ENCODE data around the gene IBA57.
A peak's percentile ranks its signal among the peaks of the same experiment; 100 is the strongest.

The IBA57 gene

GRCh38 chr1:228147768-228148167, 17.8 kb upstream of the IBA57 start:
- 92% methylated on average over 4 of the region's 4 CpGs for WGBS
- peak overlapping the region; percentile 54 for H3K9ac ChIP-seq (ENCODE audit: low read length)

GRCh38 chr1:228148196-228148861, 17.3 kb upstream of the IBA57 start:
- Histone ChIP-seq H3K27me3 (ENCODE audit: control insufficient read depth in 1 of 2, insufficient read depth in 1 of 2, low read length in 2 of 2) (no peaks in the 10 kb centered on the region), H2BK12ac (ENCODE audit: low read length in 2 of 2) (no peak overlapping the region), H4K8ac (ENCODE audit: low read length) (peak overlapping the region; percentile 8), H3K4me3 (ENCODE audit: insufficient read depth in 1 of 2, low read depth in 1 of 2, low read length in 2 of 2) (no peak overlapping the region), H2BK120ac (ENCODE audit: low read depth, low read length) (no peak overlapping the region), H3K27ac (ENCODE audit: low read length, poor library complexity, severe bottlenecking) (no peak overlapping the region), H3K9ac (ENCODE audit: low read length) (peak overlapping the region; percentile 54), H2AFZ (ENCODE audit: low read depth, low read length) (no peak overlapping the region), H3K18ac (ENCODE audit: low read depth in 1 of 2, low read length in 2 of 2) (no peak overlapping the region), H3K4me2 (ENCODE audit: low read length, poor library complexity, severe bottlenecking) (no peak overlapping the region), H2AK5ac (ENCODE audit: low read length, severe bottlenecking) (no peak overlapping the region), H3K4ac (ENCODE audit: low read depth in 1 of 2, low read length in 2 of 2) (no peak overlapping the region), H4K91ac (ENCODE audit: low read length) (peak overlapping the region; percentile 36), H3K79me1 (replicated peaks; ENCODE audit: low read length, poor library complexity, severe bottlenecking) (peaks cover 44% of the 10 kb centered on the region), H2BK15ac (ENCODE audit: low read depth, poor library complexity, severe bottlenecking) (no peak overlapping the region), H2BK5ac (ENCODE audit: low read depth, low read length, poor library complexity, severe bottlenecking) (no peak overlapping the region), H3K9me3 (ENCODE audit: control insufficient read depth, low read length) (no peaks in the 10 kb centered on the region), H3K4me1 (ENCODE audit: control insufficient read depth, insufficient read depth, low read depth, low read length) (peaks cover 45% of the 10 kb centered on the region), H3K14ac (ENCODE audit: low read length in 2 of 2) (no peak overlapping the region), H3K23ac (ENCODE audit: low read length in 2 of 2) (no peak overlapping the region), H3K36me3 (ENCODE audit: control insufficient read depth in 1 of 2, insufficient read depth in 2 of 2, low read depth in 1 of 2, low read length in 2 of 2) (peaks cover 36 to 90% of the 10 kb centered on the region in 2 experiments)
- WGBS, result 94% methylated on average over 18 of the region's 18 CpGs
- no peak for DNase-seq

More at GRCh38 chr1:228147768-228148167, 17.8 kb upstream of the IBA57 start:
- Histone ChIP-seq H4K91ac (ENCODE audit: low read length) (no peak overlapping the region), H3K23ac (ENCODE audit: low read length in 2 of 2) (no peak overlapping the region), H2AK5ac (ENCODE audit: low read length, severe bottlenecking) (no peak overlapping the region), H3K79me1 (replicated peaks; ENCODE audit: low read length, poor library complexity, severe bottlenecking) (peaks cover 44% of the 10 kb centered on the region), H2BK5ac (ENCODE audit: low read depth, low read length, poor library complexity, severe bottlenecking) (no peak overlapping the region), H3K9me3 (ENCODE audit: control insufficient read depth, low read length) (no peaks in the 10 kb centered on the region), H3K4me1 (ENCODE audit: control insufficient read depth, insufficient read depth, low read depth, low read length) (peaks cover 49% of the 10 kb centered on the region), H3K36me3 (ENCODE audit: control insufficient read depth in 1 of 2, insufficient read depth in 2 of 2, low read depth in 1 of 2, low read length in 2 of 2) (peaks cover 36 to 94% of the 10 kb centered on the region in 2 experiments), H3K4me2 (ENCODE audit: low read length, poor library complexity, severe bottlenecking) (no peak overlapping the region), H3K27ac (ENCODE audit: low read length, poor library complexity, severe bottlenecking) (no peak overlapping the region), H2BK15ac (ENCODE audit: low read depth, poor library complexity, severe bottlenecking) (no peak overlapping the region), H3K18ac (ENCODE audit: low read depth in 1 of 2, low read length in 2 of 2) (no peak overlapping the region), H2BK12ac (ENCODE audit: low read length in 2 of 2) (no peak overlapping the region), H3K4ac (ENCODE audit: low read depth in 1 of 2, low read length in 2 of 2) (no peak overlapping the region), H3K14ac (ENCODE audit: low read length in 2 of 2) (no peak overlapping the region), H2AFZ (ENCODE audit: low read depth, low read length) (no peak overlapping the region), H2BK120ac (ENCODE audit: low read depth, low read length) (no peak overlapping the region), H3K4me3 (ENCODE audit: insufficient read depth in 1 of 2, low read depth in 1 of 2, low read length in 2 of 2) (no peak overlapping the region), H4K8ac (ENCODE audit: low read length) (no peak overlapping the region), H3K27me3 (ENCODE audit: control insufficient read depth in 1 of 2, insufficient read depth in 1 of 2, low read length in 2 of 2) (no peaks in the 10 kb centered on the region)
- no peak for DNase-seq

GRCh38 chr1:228148935-228149405, 16.6 kb upstream of the IBA57 start:
- Histone ChIP-seq H3K4ac (ENCODE audit: low read depth in 1 of 2, low read length in 2 of 2) (peak overlapping the region; percentile 38 to 66), H2BK15ac (ENCODE audit: low read depth, poor library complexity, severe bottlenecking) (no peak overlapping the region), H3K9me3 (ENCODE audit: control insufficient read depth, low read length) (no peaks in the 10 kb centered on the region), H3K27me3 (ENCODE audit: control insufficient read depth in 1 of 2, insufficient read depth in 1 of 2, low read length in 2 of 2) (no peaks in the 10 kb centered on the region), H3K18ac (ENCODE audit: low read depth in 1 of 2, low read length in 2 of 2) (peak overlapping the region; percentile 16 to 85), H2AK5ac (ENCODE audit: low read length, severe bottlenecking) (no peak overlapping the region), H4K91ac (ENCODE audit: low read length) (peak overlapping the region; percentile 36), H3K9ac (ENCODE audit: low read length) (peak overlapping the region; percentile 54), H2BK120ac (ENCODE audit: low read depth, low read length) (peak overlapping the region; percentile 57), H3K23ac (ENCODE audit: low read length in 2 of 2) (no peak overlapping the region), H3K4me3 (ENCODE audit: insufficient read depth in 1 of 2, low read depth in 1 of 2, low read length in 2 of 2) (no peak overlapping the region), H3K4me2 (ENCODE audit: low read length, poor library complexity, severe bottlenecking) (no peak overlapping the region), H3K36me3 (ENCODE audit: control insufficient read depth in 1 of 2, insufficient read depth in 2 of 2, low read depth in 1 of 2, low read length in 2 of 2) (peaks cover 36 to 86% of the 10 kb centered on the region in 2 experiments), H2AFZ (ENCODE audit: low read depth, low read length) (peak overlapping the region; percentile 24), H3K14ac (ENCODE audit: low read length in 2 of 2) (no peak overlapping the region), H3K27ac (ENCODE audit: low read length, poor library complexity, severe bottlenecking) (no peak overlapping the region), H2BK5ac (ENCODE audit: low read depth, low read length, poor library complexity, severe bottlenecking) (no peak overlapping the region), H2BK12ac (ENCODE audit: low read length in 2 of 2) (peak overlapping the region; percentile 33 to 56), H4K8ac (ENCODE audit: low read length) (peak overlapping the region; percentile 59), H3K4me1 (ENCODE audit: control insufficient read depth, insufficient read depth, low read depth, low read length) (peaks cover 39% of the 10 kb centered on the region), H3K79me1 (replicated peaks; ENCODE audit: low read length, poor library complexity, severe bottlenecking) (peaks cover 44% of the 10 kb centered on the region)
- 89% methylated on average over 7 of the region's 8 CpGs for WGBS
- DNase-seq, result no peak

GRCh38 chr1:228149406-228150119, 16.0 kb upstream of the IBA57 start, which contains the start of gene GJC2:
GJC2 (plus strand) TSS chr1:228149930; CDS start chr1:228157759, 7,829 bp downstream.
- H3K36me3 ChIP-seq (ENCODE audit: control insufficient read depth in 1 of 2, insufficient read depth in 2 of 2, low read depth in 1 of 2, low read length in 2 of 2), result peaks cover 36 to 84% of the 10 kb centered on the region in 2 experiments
- no peak within 1 kb of the TSS for H2BK5ac ChIP-seq (ENCODE audit: low read depth, low read length, poor library complexity, severe bottlenecking)
- H2BK15ac ChIP-seq (ENCODE audit: low read depth, poor library complexity, severe bottlenecking), result no peak within 1 kb of the TSS
- no peaks in the 10 kb centered on the region for H3K9me3 ChIP-seq (ENCODE audit: control insufficient read depth, low read length)
- no peak within 1 kb of the TSS for H2AK5ac ChIP-seq (ENCODE audit: low read length, severe bottlenecking)
- H2AFZ ChIP-seq (ENCODE audit: low read depth, low read length), result peak within 1 kb of the TSS; percentile 24
- peak within 1 kb of the TSS in 1 of 2 experiments; percentile 67 for H3K23ac ChIP-seq (ENCODE audit: low read length in 2 of 2)
- peak within 1 kb of the TSS in 1 of 2 experiments; percentile 76 for H3K14ac ChIP-seq (ENCODE audit: low read length in 2 of 2)
- H3K4me3 ChIP-seq (ENCODE audit: insufficient read depth in 1 of 2, low read depth in 1 of 2, low read length in 2 of 2), result peak within 1 kb of the TSS in 1 of 2 experiments; percentile 67
- H4K91ac ChIP-seq (ENCODE audit: low read length), result peak within 1 kb of the TSS; percentile 89
- peak within 1 kb of the TSS; percentile 57 for H2BK120ac ChIP-seq (ENCODE audit: low read depth, low read length)
- peak within 1 kb of the TSS; percentile 77 for H3K9ac ChIP-seq (ENCODE audit: low read length)
- peak within 1 kb of the TSS; percentile 33 to 56 for H2BK12ac ChIP-seq (ENCODE audit: low read length in 2 of 2)
- peaks cover 33% of the 10 kb centered on the region for H3K4me1 ChIP-seq (ENCODE audit: control insufficient read depth, insufficient read depth, low read depth, low read length)
- no peak within 1 kb of the TSS for H3K4me2 ChIP-seq (ENCODE audit: low read length, poor library complexity, severe bottlenecking)
- WGBS, result 49% methylated on average over 15 of the region's 17 CpGs
- H4K8ac ChIP-seq (ENCODE audit: low read length), result peak within 1 kb of the TSS; percentile 66
- no peaks in the 10 kb centered on the region for H3K27me3 ChIP-seq (ENCODE audit: control insufficient read depth in 1 of 2, insufficient read depth in 1 of 2, low read length in 2 of 2)
- peak within 1 kb of the TSS; percentile 38 to 66 for H3K4ac ChIP-seq (ENCODE audit: low read depth in 1 of 2, low read length in 2 of 2)
- peak within 1 kb of the TSS; percentile 16 to 85 for H3K18ac ChIP-seq (ENCODE audit: low read depth in 1 of 2, low read length in 2 of 2)
- peaks cover 44% of the 10 kb centered on the region for H3K79me1 ChIP-seq (replicated peaks; ENCODE audit: low read length, poor library complexity, severe bottlenecking)
- DNase-seq, result peak; percentile 30
- no peak within 1 kb of the TSS for H3K27ac ChIP-seq (ENCODE audit: low read length, poor library complexity, severe bottlenecking)

All from mesenchymal stem cell (in vitro differentiated cells and primary cell).